ENCODE data around the gene SDCCAG8. TPM values are rescaled to one million over a fixed set of nuclear protein-coding genes. Genes with fewer than 3 reads are reported as not detected.

Gene SDCCAG8
- total RNA-seq, 1 experiment from 2014 or later: 14.0 TPM

GRCh38 chr1:243428617-243429342, 172.9 kb downstream of the SDCCAG8 start:
- POLR2A ChIA-PET: no interaction called here
- CTCF ChIA-PET: no interaction called here
- ATAC-seq: no peak
- Histone ChIP-seq H3K27me3 (ENCODE audit: control insufficient read depth, insufficient read depth, low read length) (no peaks in the 10 kb centered on the region), H3K9me3 (ENCODE audit: control insufficient read depth, insufficient read depth, low read depth, low read length) (no peaks in the 10 kb centered on the region), H3K36me3 (ENCODE audit: control insufficient read depth, insufficient read depth, low read length) (no peaks in the 10 kb centered on the region; the same call in 1 of the 2 replicates), H3K4me1 (ENCODE audit: control insufficient read depth, insufficient read depth, low read length) (no peaks in the 10 kb centered on the region), H3K27ac (ENCODE audit: low read length) (no peak overlapping the region), H3K4me3 (ENCODE audit: low read depth in 2 of 2, low read length in 2 of 2) (no peak overlapping the region)
- intact Hi-C loops (cut with micrococcal nuclease; ENCODE audit: unreplicated experiment) (no loop called here), in situ Hi-C loops (cut with HindIII; ENCODE audit: low pct_unique_long_range_greater_than_20kb, low sequenced_read_pairs) (no loop called here)
- TF ChIP-seq POLR2AphosphoS5 (IDR thresholded peaks at IDR 0.05; ENCODE audit: low read depth, low read length): no peak
- TF ChIP-seq TCF7L2 (IDR thresholded peaks at IDR 0.05; ENCODE audit: low read depth, low read length): no peak
- no peak for TF ChIP-seq SIN3A (IDR thresholded peaks at IDR 0.05; ENCODE audit: borderline replicate concordance, insufficient read depth, low read depth, low read length)
- TF ChIP-seq REST (IDR thresholded peaks at IDR 0.05; ENCODE audit: insufficient read depth in 1 of 2, low read depth in 2 of 2, low read length in 1 of 2): no peak
- no peak for TF ChIP-seq CTCF (IDR thresholded peaks at IDR 0.05)
- no TSS peak for BruUV-seq (replicated peaks)
- no peak for DNase-seq (ENCODE audit: low read depth, low spot score)

GRCh38 chr1:243431591-243431990, 175.8 kb downstream of the SDCCAG8 start:
- no peaks in the 10 kb centered on the region; the same call in 1 of the 2 replicates for H3K36me3 ChIP-seq (ENCODE audit: control insufficient read depth, insufficient read depth, low read length)
- no peak for ATAC-seq
- no peak for DNase-seq (ENCODE audit: low read depth, low spot score)
- ChIA-PET CTCF (no interaction called here), POLR2A (no interaction called here)
- no peaks in the 10 kb centered on the region for H3K9me3 ChIP-seq (ENCODE audit: control insufficient read depth, insufficient read depth, low read depth, low read length)
- H3K27ac ChIP-seq (ENCODE audit: low read length): no peak overlapping the region
- no peaks in the 10 kb centered on the region; the same call in none of the 2 replicates for H3K4me1 ChIP-seq (ENCODE audit: control insufficient read depth, insufficient read depth, low read length)
- BruUV-seq (replicated peaks): no TSS peak
- intact Hi-C loops (cut with micrococcal nuclease; ENCODE audit: unreplicated experiment) (no loop called here), in situ Hi-C loops (cut with HindIII; ENCODE audit: low pct_unique_long_range_greater_than_20kb, low sequenced_read_pairs) (no loop called here)
- TF ChIP-seq CTCF (IDR thresholded peaks at IDR 0.05): no peak
- TF ChIP-seq SIN3A (IDR thresholded peaks at IDR 0.05; ENCODE audit: borderline replicate concordance, insufficient read depth, low read depth, low read length): no peak
- TF ChIP-seq REST (IDR thresholded peaks at IDR 0.05; ENCODE audit: insufficient read depth in 1 of 2, low read depth in 2 of 2, low read length in 1 of 2): no peak
- no peak for TF ChIP-seq TCF7L2 (IDR thresholded peaks at IDR 0.05; ENCODE audit: low read depth, low read length)
- TF ChIP-seq POLR2AphosphoS5 (IDR thresholded peaks at IDR 0.05; ENCODE audit: low read depth, low read length): no peak
- H3K27me3 ChIP-seq (ENCODE audit: control insufficient read depth, insufficient read depth, low read length): no peaks in the 10 kb centered on the region
- H3K4me3 ChIP-seq (ENCODE audit: low read depth in 2 of 2, low read length in 2 of 2): no peak overlapping the region
